ENCODE data around the gene YARS1.

The YARS1 gene

DNA sequence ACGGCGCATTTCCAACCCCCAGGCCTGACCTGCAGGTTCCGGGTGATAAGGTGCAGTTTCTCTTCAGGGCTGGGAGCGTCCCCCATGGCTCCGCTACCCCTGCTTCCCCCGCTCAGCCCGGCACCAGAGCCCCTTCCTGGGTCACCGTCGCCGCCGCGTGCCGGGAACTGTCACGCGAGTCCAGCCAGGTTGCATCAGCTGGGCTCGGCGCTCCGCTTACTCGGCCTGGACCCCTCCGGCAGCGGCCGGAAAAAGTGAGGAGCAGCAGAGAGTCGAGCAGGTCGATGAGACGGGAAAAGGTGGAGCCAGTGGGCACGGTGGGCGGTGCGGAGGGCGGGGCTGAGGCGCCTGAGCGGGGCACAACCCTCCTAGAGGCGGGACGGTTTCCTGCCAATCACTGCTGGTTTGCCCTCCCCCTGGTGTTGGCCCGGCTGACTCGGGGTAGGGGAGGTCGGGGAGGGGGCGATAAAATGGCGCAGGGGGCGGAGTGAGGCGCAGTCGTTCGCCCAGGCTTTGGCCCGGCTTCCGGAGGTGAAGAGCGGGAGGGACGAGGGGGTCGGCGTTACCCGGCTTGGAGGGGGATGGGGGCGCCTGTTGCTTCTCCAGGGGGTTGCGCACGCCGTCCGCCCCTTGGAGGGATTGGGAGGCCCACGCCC is at the start of gene YARS1, which contains the start of gene S100PBP:
YARS1 (minus strand) TSS at position 200 of the 656 bp plus-strand sequence; CDS start at position 86, 114 bp downstream.
S100PBP (plus strand) TSS at position 495 of the 656 bp plus-strand sequence. CDS start 8,447 bp downstream, outside the sequence.
- DNase-seq: peak; percentile 96
- in situ Hi-C loops (cut with HindIII; ENCODE audit: low pct_ligation_motif_present, low pct_unique_long_range_greater_than_20kb, low sequenced_read_pairs): no loop called here

DNA sequence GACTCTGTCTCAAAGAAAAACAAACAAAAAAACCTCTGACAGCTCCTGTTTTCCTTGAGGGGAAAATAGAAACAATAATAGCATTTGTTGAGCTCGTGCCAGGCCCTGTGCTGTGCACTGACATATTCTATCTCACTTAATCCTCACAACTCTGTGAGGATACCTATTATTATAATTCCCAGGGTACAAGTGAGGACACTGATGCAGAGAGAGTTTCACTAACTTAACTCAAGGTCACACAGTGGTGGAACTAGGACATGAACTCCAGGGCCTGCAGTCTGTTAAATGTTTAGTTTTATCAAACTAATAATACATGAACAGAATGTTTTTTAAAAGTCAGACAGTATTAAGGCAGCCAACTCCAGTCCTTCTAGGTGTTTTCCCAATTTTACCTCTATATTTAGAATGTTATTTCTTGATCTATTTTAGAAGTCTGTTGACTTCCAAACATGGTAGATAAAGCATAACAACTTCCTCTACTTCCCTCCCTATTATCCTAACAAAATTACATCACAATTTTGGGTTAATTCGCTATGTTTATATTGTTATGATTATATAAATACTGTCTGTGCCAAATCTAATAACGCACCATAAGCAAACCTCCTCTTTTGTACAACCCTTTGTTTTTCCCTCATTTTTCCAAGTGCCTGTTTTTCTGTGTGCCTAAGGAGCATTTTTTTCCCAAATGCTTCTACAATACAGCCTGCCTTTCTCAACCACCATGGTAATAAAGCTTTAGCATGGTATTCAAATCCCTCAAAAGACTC is 48.7 kb upstream of the YARS1 start:
- no peak for DNase-seq
- in situ Hi-C loops (cut with HindIII; ENCODE audit: low pct_ligation_motif_present, low pct_unique_long_range_greater_than_20kb, low sequenced_read_pairs): no loop called here

DNA sequence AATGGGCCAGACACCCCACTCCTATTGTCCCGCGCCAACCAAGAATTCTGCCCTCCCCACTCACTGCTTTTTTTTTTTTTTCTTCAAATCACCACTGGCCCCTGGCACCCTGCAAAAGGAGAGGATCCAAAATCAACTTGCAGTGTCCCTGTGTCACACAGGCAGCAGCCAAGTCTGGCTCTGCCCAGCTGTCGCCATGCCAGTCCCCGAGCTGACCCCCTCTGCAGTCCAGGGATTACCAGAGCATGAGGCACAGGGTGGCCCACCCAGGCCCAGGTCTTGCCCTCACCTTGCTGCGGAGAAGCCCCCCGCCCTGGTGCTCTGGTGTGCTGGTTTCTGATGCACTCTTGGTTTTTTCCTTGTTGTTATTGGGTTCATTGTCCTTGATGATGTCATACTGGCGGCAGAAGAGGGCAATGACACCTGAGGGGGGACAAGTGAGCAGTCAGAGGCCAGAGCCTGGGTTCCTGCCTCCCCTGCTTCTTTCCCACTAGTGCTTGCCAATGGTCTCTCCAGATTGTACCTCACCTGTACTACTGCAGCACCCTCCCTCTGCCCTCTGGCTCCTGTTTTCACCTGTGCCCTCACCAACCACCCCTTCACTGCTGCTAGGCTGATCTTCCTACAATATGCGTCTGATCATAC is 47.3 kb upstream of the YARS1 start:
- in situ Hi-C loops (cut with HindIII; ENCODE audit: low pct_ligation_motif_present, low pct_unique_long_range_greater_than_20kb, low sequenced_read_pairs): no loop called here

DNA sequence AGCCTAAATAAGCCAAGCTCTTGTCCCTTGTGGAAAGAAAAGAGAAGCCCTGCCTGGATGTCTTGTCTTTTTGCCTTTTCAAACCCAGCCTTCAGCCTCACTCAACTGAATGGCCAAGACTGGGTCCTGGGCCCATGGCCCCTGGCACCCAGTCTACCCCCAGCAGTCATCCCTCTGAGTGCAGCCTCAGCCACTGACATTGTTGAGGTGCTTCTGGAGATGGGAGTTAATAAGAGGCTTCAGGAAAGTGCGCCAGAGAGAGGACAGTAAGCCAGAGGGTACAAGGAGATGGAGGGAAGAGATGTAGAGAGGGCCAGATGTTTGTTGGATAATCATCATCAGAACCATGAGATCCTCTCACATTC is 46.7 kb upstream of the YARS1 start:
- DNase-seq: no peak
- in situ Hi-C loops (cut with HindIII; ENCODE audit: low pct_ligation_motif_present, low pct_unique_long_range_greater_than_20kb, low sequenced_read_pairs): no loop called here

More for the DNA sequence above, 47.3 kb upstream of the YARS1 start:
- DNase-seq: no peak

DNA sequence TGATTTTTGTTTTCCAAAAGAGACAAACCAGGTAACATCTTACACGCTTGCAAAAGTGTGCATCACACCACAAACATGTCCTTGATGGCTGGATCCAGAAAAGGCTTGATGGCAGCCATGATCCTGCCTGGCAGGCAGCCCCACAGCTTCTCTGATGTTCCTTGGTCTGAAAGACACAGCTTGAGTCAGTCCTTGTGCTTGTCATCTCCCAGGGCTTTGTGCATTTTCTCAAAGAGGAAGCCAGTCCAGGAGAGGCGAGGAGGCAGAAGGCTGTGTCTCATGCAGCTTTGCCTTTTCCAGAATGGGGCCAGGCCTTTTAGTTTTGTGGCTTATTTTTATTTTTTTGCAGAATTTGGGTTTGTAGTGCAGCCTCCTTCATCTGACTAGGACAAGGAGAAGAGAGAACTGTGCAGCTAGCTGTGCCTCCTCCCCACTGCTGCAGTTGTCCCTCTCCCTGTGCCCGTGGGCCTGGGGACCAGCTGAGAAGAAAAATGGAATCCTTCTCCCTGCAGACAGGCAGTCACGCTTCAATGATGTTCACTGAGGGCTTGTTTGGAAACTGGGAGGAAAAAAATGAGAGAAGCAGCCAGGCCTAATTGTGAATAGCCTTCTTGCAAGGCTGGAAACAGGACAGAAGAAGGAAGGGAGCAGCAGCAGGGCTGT is 46.2 kb upstream of the YARS1 start:
- DNase-seq: no peak
- in situ Hi-C loops (cut with HindIII; ENCODE audit: low pct_ligation_motif_present, low pct_unique_long_range_greater_than_20kb, low sequenced_read_pairs): no loop called here

DNA sequence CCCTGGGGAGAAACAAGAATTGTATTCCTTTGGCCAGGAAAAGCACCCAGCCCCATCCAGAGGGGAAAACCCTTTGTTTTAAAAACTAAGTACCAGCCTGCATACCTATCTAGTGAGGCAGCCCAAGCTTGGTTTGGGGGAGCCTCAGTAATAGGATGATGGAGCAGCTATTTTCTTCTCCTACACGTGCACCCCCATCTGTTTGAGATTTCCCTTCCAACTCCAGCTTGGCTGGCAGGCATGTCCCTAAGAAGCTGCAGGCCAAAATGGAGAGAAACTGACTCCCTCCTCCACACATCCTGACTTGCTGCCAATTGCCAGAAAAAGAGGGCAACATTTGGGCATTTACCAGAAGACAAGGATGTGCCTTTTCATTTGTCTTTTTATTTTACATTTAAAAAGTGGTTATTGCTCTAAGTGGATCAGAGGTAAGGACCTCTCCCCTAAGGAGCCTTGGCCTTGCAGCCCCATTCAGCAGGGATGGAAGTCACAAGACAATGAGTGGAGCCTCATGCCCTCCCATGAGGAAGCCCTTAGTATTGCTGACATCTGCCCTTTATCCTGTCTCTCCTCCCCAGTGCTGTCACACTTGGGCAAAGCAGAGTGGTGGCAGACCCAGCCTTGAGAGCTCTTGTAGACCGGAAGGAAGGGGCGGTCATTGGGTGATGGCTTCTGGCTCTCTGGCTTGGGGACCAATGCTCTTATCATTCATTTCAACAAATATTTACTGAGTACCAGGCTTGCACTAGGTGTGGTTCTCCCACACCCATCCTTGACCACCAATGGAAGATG is 44.9 kb upstream of the YARS1 start:
- no peak for DNase-seq
- in situ Hi-C loops (cut with HindIII; ENCODE audit: low pct_ligation_motif_present, low pct_unique_long_range_greater_than_20kb, low sequenced_read_pairs): no loop called here

DNA sequence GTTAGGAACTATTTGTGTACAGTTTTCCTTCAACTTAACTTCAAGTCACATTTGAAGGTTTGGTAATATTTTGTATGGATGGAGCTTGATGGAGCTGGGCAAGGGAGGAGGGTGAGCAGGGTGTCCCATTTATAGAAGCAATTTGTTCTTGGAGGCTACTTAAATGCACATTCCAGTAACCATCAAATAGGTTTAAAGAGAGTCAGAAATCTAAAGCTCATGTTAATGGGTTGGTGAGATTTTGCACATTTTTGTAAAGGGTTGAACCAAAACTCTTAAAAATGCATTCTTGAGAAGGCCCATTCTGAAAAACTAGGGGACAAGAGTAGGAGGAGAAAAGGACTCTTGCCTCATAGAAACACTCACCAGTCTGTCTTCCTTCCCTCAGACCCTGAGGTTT is 43.4 kb upstream of the YARS1 start:
- DNase-seq: no peak
- in situ Hi-C loops (cut with HindIII; ENCODE audit: low pct_ligation_motif_present, low pct_unique_long_range_greater_than_20kb, low sequenced_read_pairs): no loop called here

DNA sequence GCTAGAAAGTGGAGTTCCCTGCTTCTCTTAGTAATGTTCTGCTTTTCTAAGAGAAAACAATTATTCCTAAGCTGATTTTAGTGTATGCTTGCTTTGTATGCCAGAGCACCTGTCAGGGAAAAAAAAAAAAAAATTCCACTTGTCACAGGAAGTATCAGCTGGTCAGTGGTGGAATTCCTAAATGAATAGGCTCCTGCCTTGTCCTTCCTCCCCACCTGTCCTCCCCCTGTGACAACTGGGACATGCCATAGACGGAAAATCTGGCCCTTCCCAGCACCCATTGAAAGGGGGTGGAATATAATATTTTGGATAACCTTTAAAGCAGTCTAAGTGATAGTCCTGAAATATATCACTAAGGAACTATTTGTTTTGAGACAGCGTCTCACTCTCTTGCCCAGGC is 42.8 kb upstream of the YARS1 start:
- in situ Hi-C loops (cut with HindIII; ENCODE audit: low pct_ligation_motif_present, low pct_unique_long_range_greater_than_20kb, low sequenced_read_pairs): no loop called here
- DNase-seq: no peak

DNA sequence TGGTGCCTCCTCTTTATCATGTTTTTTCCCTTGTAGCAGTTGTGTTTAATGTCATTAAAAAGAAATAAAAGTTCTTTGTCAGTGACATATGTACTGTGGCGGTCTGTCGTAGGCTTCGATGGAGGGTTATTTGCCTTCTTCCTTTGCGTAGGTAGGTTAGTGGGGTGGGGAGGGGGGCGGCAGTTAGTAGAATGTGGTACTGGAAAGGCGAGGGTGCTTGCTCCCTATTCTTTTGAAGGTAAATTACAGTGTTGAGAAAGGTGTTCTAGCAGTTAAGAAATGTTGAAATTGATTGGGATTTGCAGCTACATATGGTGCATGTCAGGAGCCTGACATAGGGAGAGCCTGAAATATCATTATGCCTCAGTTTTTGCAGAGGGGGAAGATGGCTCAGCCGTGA is 41.6 kb upstream of the YARS1 start:
- in situ Hi-C loops (cut with HindIII; ENCODE audit: low pct_ligation_motif_present, low pct_unique_long_range_greater_than_20kb, low sequenced_read_pairs): no loop called here
- DNase-seq: no peak

DNA sequence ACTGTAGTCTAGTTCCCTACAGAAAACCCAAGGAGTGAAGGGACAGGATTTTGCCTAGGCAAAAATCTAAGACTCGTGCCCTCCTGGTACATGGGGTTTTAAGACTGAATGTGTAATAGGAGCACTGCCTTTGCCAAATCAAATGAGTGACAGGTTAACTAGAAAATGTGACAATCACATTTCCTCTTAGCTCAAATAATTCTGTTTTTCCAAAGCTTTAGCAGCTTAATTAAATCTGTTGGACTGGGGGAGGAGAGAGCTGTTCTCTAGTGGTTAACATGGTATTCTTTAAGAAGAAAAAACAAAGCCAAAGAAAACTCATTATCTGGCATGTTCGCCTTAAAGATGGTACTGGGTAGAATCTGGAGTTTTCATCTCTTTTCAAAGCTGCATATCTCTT is 41.0 kb upstream of the YARS1 start:
- no peak for DNase-seq
- in situ Hi-C loops (cut with HindIII; ENCODE audit: low pct_ligation_motif_present, low pct_unique_long_range_greater_than_20kb, low sequenced_read_pairs): no loop called here

DNA sequence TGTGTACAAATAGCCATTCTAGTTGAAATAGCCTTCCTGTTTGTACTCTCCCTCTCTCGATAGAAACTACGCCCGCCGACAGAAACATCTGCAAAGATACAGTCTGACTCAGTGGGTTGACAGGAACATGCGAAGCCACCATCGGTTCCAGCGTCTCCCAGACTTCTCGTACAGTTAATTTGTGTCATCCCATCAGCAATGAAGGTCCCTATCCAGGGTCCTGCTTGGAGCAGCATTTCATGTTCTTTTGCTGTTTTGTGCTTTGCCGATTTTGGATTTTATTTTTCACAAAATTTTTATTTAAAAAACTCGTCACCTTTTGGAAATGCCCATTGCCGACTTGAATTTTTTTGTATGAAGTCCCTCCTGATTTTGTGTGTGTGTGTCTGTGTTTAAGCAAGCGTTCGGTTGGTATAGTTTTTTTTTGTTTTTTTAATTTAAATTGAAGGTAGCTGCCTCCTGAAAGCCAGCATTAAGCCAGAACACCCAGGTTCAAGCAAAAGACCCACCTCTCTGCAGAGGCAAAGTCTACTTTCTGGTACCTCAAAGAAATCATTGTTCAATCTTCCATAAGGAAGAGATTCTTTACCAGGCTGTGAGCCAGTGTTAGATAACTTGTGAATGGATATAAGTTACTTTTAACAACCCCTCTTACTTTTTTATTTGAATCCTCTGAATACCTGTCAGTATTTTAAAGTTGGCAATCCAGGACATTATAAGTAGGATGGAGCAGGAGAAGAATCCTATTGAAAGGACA is 38.9 kb upstream of the YARS1 start:
- DNase-seq: no peak
- in situ Hi-C loops (cut with HindIII; ENCODE audit: low pct_ligation_motif_present, low pct_unique_long_range_greater_than_20kb, low sequenced_read_pairs): no loop called here

DNA sequence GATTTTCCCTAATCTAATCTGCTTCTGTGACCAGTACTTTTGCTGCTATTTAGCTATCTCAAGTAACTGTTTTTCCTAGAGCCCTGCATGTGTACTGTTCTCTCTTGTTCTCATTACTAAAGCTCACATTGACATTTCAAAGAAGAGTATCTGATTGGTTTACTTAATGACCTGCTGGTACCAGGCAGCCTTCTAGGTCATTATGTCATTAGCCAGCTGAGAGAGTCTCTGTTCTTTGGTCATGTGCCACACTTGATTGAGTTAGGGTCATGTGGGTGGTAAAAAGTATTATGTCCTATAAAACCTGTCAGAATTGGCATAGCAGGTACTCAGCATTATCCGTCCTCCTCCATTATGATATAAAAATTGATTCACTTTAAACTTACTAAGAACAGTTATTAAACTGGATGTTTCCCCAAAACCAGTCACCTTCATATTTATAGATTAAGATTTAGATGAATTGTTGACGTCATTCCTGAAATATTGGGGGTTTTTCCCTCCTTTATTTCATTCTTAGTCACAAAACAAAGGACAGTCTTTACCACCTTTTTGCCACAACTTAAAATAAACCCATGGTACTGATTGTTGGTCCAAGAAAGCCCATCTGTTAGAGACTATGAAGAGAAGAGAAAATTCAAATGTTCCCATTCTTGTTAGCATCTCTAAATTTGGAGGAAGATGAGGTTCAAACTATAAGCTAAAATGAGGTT is 31.4 kb upstream of the YARS1 start:
- in situ Hi-C loops (cut with HindIII; ENCODE audit: low pct_ligation_motif_present, low pct_unique_long_range_greater_than_20kb, low sequenced_read_pairs): no loop called here
- DNase-seq: no peak

DNA sequence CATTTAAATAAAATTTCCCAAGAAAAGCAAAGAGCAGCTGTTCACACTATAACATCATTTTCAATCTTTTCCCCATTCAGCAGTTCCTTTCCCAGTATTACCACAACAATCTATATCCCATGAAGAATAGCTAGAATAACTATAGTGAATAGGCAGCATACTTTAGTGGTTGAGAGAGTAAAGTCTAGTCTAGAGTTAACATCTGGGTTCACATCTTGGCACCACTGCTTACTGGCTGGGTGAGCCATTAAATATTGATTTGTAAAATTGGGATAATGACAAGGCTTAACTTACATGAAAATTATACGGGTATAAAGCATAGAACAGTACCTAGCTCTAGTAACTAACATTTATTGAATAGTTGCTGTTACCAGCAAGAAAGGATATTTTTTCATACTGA is 14.7 kb upstream of the YARS1 start:
- in situ Hi-C loops (cut with HindIII; ENCODE audit: low pct_ligation_motif_present, low pct_unique_long_range_greater_than_20kb, low sequenced_read_pairs): no loop called here
- DNase-seq: no peak

DNA sequence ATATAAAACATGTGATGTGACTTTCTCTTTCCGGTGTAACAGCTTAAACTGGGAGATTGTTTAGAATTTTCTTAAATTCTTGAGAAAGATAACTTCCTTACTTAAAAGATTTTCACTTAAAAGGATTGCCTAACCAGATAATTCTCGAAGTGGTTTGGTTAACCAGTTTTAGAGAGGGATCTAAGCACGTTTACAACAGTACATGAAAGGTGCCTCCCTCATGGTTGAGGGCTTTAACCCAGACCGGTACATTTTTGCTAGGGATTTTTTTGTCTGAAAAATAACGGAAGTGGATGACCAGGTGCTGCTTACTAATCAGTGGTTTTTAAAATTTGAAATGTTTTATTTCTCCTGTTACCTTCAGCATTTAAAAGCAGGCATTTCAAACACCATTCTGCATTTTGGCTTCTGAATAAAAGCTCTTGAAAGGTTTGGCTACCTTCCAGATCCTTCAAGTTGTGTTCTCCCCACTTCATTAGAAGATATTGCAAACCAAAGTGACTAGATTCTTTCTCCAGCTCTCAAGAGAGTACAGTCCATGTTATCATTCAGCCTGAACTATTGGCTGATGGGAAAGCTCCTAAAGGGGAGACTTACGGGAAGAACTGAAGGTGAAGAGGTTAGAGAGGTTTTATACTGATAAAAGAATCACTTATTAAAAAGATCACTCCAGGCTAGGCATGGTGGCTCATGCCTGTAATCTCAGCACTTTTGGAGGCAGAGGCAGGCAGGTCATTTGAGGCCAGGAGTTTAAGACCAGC is 13.1 kb upstream of the YARS1 start:
- no peak for DNase-seq
- in situ Hi-C loops (cut with HindIII; ENCODE audit: low pct_ligation_motif_present, low pct_unique_long_range_greater_than_20kb, low sequenced_read_pairs): no loop called here

DNA sequence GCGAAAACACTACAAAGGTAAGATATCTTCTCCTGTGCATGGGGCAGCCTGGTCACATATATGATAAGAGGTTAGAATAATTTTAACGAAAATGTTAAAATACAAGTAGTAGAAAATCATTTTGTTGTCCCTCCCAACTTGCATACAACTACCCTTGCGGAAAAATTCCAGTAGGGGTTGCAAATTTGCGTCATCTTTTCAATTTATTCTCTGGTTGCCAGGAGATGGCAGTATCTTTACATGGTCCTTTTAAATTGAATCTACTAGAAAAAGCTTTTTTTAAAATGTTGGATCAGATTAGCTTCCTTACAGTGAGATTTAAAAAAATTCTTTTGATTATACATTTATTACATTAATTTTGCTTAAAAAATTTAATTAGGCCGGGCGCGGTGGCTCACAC is 11.2 kb upstream of the YARS1 start:
- in situ Hi-C loops (cut with HindIII; ENCODE audit: low pct_ligation_motif_present, low pct_unique_long_range_greater_than_20kb, low sequenced_read_pairs): no loop called here
- peak; percentile 39 for DNase-seq

DNA sequence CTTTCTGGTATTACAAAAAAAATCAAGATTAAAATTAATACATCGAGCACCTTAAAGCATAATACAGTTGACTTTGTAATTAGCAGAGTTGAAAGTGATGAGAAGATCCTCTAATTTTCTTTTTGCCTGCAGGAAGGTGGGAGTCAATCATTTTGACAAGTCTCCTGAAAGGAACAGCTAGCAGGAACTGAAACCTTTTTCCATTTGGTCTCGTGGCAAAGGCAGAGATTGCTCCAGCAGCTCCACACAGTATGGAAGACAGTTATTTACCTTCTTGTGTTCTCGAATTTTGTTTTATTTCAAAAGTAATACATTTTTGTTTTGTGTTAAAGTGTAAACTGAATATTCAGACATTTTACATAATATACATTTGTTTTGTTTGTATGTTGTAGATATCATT is 8.0 kb upstream of the YARS1 start:
- in situ Hi-C loops (cut with HindIII; ENCODE audit: low pct_ligation_motif_present, low pct_unique_long_range_greater_than_20kb, low sequenced_read_pairs): no loop called here
- DNase-seq: no peak

All from ACHN (cell line).